A549 treated with Hydrocortisone at 1 μM for 4 hours (cell line): ENCODE data around the gene DENR. TPM values are rescaled to one million over a fixed set of nuclear protein-coding genes. Genes with fewer than 3 reads are reported as not detected.

Experiments
- total RNA-seq: library from RNA; stranded (reverse); fragments of 200-300 nt; extraction: Qiagen RNA extraction; gene quantifications from 5 replicates; pipeline ENCODE4 v1.2.3, GENCODE V29; 2022

The DENR gene
- 50.8 to 71.9 TPM (median 54.8 TPM) in 5 replicates for total RNA-seq

GRCh38 chr12:122752464-122753318 is at the start of gene DENR:
DENR (plus strand) TSS chr12:122752824; CDS start chr12:122753702, 878 bp downstream.

GRCh38 chr12:122702890-122703611 is 49.6 kb upstream of the DENR start, which contains the start of gene HCAR2:
HCAR2 (minus strand) TSS chr12:122703357; CDS start chr12:122703283, 74 bp downstream.

GRCh38 chr12:122716658-122717057 is 36.0 kb upstream of the DENR start, which contains the start of gene HCAR3:
HCAR3 (minus strand) TSS chr12:122716811; CDS start chr12:122716737, 74 bp downstream.

GRCh38 chr12:122730215-122731014 is 22.2 kb upstream of the DENR start, which contains the start of gene HCAR1:
HCAR1 (minus strand) TSS chr12:122730844; CDS start chr12:122730339, 505 bp downstream.

Other genes starting within 250 kb of the DENR start
- gene RSRC2, start 225.9 kb upstream of the DENR start, total RNA-seq, result 45.1 to 66.3 TPM (median 55.6 TPM) in 5 replicates
- 18.5 to 22.4 TPM (median 21.3 TPM) in 5 replicates for gene KNTC1, start 225.6 kb upstream of the DENR start, total RNA-seq
- gene HCAR2, start 49.5 kb upstream of the DENR start, total RNA-seq, result 0.05 to 0.10 TPM (median 0.08 TPM) in 4 of 5 replicates, not detected in the other
- 0.11 TPM in 1 of 5 replicates, not detected in the others for gene HCAR3, start 36.0 kb upstream of the DENR start, total RNA-seq
- gene HCAR1, start 22.0 kb upstream of the DENR start, total RNA-seq, result 0.03 to 0.05 TPM (median 0.03 TPM) in 3 of 5 replicates, not detected in the others
- 0.03 to 0.06 TPM (median 0.06 TPM) in 3 of 5 replicates, not detected in the others for gene CCDC62, start 21.7 kb downstream of the DENR start, total RNA-seq
- gene HIP1R, start 82.6 kb downstream of the DENR start, total RNA-seq, result 26.3 to 30.8 TPM (median 26.8 TPM) in 5 replicates
- gene VPS37B, start 143.3 kb downstream of the DENR start, total RNA-seq, result 27.7 to 29.7 TPM (median 28.8 TPM) in 5 replicates
- 10.9 to 12.4 TPM (median 11.6 TPM) in 5 replicates for gene ABCB9, start 213.6 kb downstream of the DENR start, total RNA-seq
- gene OGFOD2, start 222.4 kb downstream of the DENR start, total RNA-seq, result 13.8 to 17.2 TPM (median 16.2 TPM) in 5 replicates
- 190 to 265 TPM (median 236 TPM) in 5 replicates for gene ARL6IP4, start 227.9 kb downstream of the DENR start, total RNA-seq